Neuronal stem cell (in vitro differentiated cells): Measurements from ENCODE around the gene TRIM40.
"Not testable (repeated sequence)": the region's sequence is repeated elsewhere in the genome, so short reads cannot be mapped to it uniquely, and the experiment has no call there.

Experiments used
- DNase-seq: peaks from one replicate; pipeline ENCODE4 v3.0.0-alpha.2; 2013; ENCODE audit warnings: low spot score
- H2AFZ ChIP-seq: one replicate; pipeline ENCODE4 v1.6.1; 2013; ENCODE audit warnings: mild to moderate bottlenecking, low read length, inconsistent platforms
- H2AK5ac ChIP-seq: 2 replicates; pipeline ENCODE4 v1.6.1; 2013; ENCODE audit warnings: low read depth, mild to moderate bottlenecking, inconsistent platforms, low read length, moderate library complexity, mixed read lengths
- H2BK120ac ChIP-seq: 2 replicates; pipeline ENCODE4 v1.6.1; 2013; ENCODE audit warnings: low read depth, mild to moderate bottlenecking, inconsistent platforms, low read length, moderate library complexity, mixed read lengths
- H2BK12ac ChIP-seq: one replicate; pipeline ENCODE4 v1.6.1; 2013; ENCODE audit warnings: low read length, inconsistent platforms
- H2BK15ac ChIP-seq: 2 replicates; pipeline ENCODE4 v1.6.1; 2013; ENCODE audit warnings: mild to moderate bottlenecking, low read length, inconsistent platforms, mixed read lengths
- H2BK5ac ChIP-seq: one replicate; pipeline ENCODE4 v1.6.1; 2013; ENCODE audit warnings: inconsistent platforms, mild to moderate bottlenecking, low read length, moderate library complexity
- H3K14ac ChIP-seq: one replicate; pipeline ENCODE4 v1.6.1; 2013; ENCODE audit warnings: low read length, inconsistent platforms
- H3K18ac ChIP-seq: 2 replicates; pipeline ENCODE4 v1.6.1; 2013; ENCODE audit warnings: low read length, inconsistent platforms
- H3K23ac ChIP-seq: 2 replicates; pipeline ENCODE4 v1.6.1; 2013; ENCODE audit warnings: low read depth, mild to moderate bottlenecking, mixed read lengths, low read length, inconsistent platforms; ENCODE audit not compliant: poor library complexity
- H3K27ac ChIP-seq: replicated peaks from 3 replicates; pipeline ENCODE4 v1.5.1; 2013; ENCODE audit warnings: low read length, inconsistent platforms
- H3K27me3 ChIP-seq, 3 experiments: 2 replicates each; pipeline ENCODE4 v1.6.1; 2013; ENCODE audit warnings: low read length in 3 of 3, mild to moderate bottlenecking in 2 of 3, inconsistent platforms in 1 of 3, low read depth in 1 of 3, mixed read lengths in 1 of 3, moderate library complexity in 1 of 3; ENCODE audit not compliant: control insufficient read depth in 3 of 3, insufficient read depth in 3 of 3
- H3K36me3 ChIP-seq, 2 donors: replicated peaks in 1 of 2; 2 replicates each; pipeline ENCODE4 v1.6.1; 2013; ENCODE audit warnings: low read length in 2 of 2; ENCODE audit not compliant: control insufficient read depth in 2 of 2, insufficient read depth in 2 of 2
- H3K4ac ChIP-seq: 2 replicates; pipeline ENCODE4 v1.6.1; 2013; ENCODE audit warnings: inconsistent platforms, mild to moderate bottlenecking, low read length, moderate library complexity
- H3K4me1 ChIP-seq, 2 donors: 1 replicate in 1 of 2; 2 replicates in 1 of 2; pipeline ENCODE4 v1.6.1; 2013; ENCODE audit warnings: low read length in 2 of 2, low read depth in 1 of 2; ENCODE audit not compliant: control insufficient read depth in 2 of 2, insufficient read depth in 1 of 2
- H3K4me2 ChIP-seq: one replicate; pipeline ENCODE4 v1.6.1; 2013; ENCODE audit warnings: mild to moderate bottlenecking, low read length, inconsistent platforms; ENCODE audit not compliant: insufficient read depth, poor library complexity, severe bottlenecking
- H3K4me3 ChIP-seq, 2 donors: 2 replicates each; pipeline ENCODE4 v1.5.1; 2013; ENCODE audit warnings: low read length in 2 of 2, mild to moderate bottlenecking in 2 of 2, inconsistent platforms in 1 of 2, moderate library complexity in 1 of 2
- H3K79me1 ChIP-seq: one replicate; pipeline ENCODE4 v1.6.1; 2013; ENCODE audit warnings: low read depth, mild to moderate bottlenecking, inconsistent platforms, low read length, moderate library complexity
- H3K9ac ChIP-seq: one replicate; pipeline ENCODE4 v1.6.1; 2013; ENCODE audit warnings: mild to moderate bottlenecking, low read depth, low read length, inconsistent platforms; ENCODE audit not compliant: poor library complexity
- H3K9me3 ChIP-seq, 2 donors: replicated peaks in 1 of 2; 2 replicates each; pipeline versions ENCODE3 to v1.6.1; 2013; ENCODE audit warnings: low read length in 2 of 2, mild to moderate bottlenecking in 2 of 2, inconsistent platforms in 1 of 2, low read depth in 1 of 2, mixed read lengths in 1 of 2, moderate library complexity in 1 of 2; ENCODE audit not compliant: control insufficient read depth in 2 of 2, insufficient read depth in 1 of 2
- H4K8ac ChIP-seq: one replicate; pipeline ENCODE4 v1.6.1; 2013; ENCODE audit warnings: low read depth, mild to moderate bottlenecking, inconsistent platforms, low read length, moderate library complexity
- H4K91ac ChIP-seq: one replicate; pipeline ENCODE4 v1.6.1; 2013; ENCODE audit warnings: low read length, low read depth, mild to moderate bottlenecking, inconsistent platforms; ENCODE audit not compliant: poor library complexity
- WGBS, 2 donors: extraction: QIAGEN DNeasy Blood & Tissue Kit; methylation state at CpG; one replicate each; pipeline ENCODE4 v1.1.7; 2013; ENCODE audit warnings: missing lambda C conversion rate in 2 of 2, mixed read lengths in 1 of 2; ENCODE audit not compliant: insufficient read length in 2 of 2, insufficient replicate concordance in 1 of 2; ENCODE audit errors: extremely low coverage in 2 of 2; 5-methylcytosine and 5-hydroxymethylcytosine counted together

TRIM40 gene

DNA sequence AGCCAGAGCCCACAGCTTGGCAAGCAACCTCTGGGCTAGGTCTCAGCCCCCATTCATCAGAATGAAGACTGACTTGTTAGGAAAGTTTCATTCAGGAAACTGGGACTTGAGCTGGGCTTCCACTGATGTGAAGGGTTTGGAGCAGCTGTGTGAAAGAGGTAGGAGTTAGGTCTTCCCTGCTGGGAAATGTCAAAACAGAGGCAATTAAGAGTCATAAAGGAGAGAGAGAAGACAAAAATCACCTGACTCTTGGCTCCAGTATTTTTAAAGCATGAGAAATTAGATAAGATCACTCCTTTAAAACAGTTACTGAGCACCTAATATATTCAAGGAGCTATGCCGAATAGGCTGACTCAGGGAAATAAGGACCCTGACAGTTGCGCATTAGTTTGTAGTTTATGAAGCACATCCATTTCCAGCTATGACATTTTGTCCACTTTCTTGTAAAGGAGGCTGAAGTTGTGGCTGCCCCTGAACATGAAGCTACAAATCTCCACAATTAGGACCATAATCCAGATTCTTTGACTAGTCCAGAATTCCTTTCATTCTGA is 3.9 kb upstream of the TRIM40 start:
- H3K4ac ChIP-seq: no peak overlapping the region
- no peaks in the 10 kb centered on the region for H3K9me3 ChIP-seq
- H2BK5ac ChIP-seq: no peak overlapping the region
- H2BK12ac ChIP-seq: no peak overlapping the region
- H3K18ac ChIP-seq: no peak overlapping the region
- H3K27ac ChIP-seq: no peak overlapping the region
- H4K8ac ChIP-seq: no peak overlapping the region
- H3K4me1 ChIP-seq: peaks cover 0 to 2% of the 10 kb centered on the region in 2 donors
- H2AK5ac ChIP-seq: no peak overlapping the region
- H2BK120ac ChIP-seq: no peak overlapping the region
- H3K4me2 ChIP-seq: no peak overlapping the region
- H2BK15ac ChIP-seq: no peak overlapping the region
- no peaks in the 10 kb centered on the region for H3K79me1 ChIP-seq
- no peak overlapping the region for H3K9ac ChIP-seq
- H3K36me3 ChIP-seq: no peaks in the 10 kb centered on the region
- H3K14ac ChIP-seq: no peak overlapping the region
- no peak overlapping the region for H2AFZ ChIP-seq
- H3K4me3 ChIP-seq: no peak overlapping the region
- no peak overlapping the region for H4K91ac ChIP-seq
- H3K23ac ChIP-seq: no peak overlapping the region
- WGBS, 2 donors: no CpG with 5 or more reads among the region's 2 CpGs
- peaks cover 7 to 54% (median 33%) of the 10 kb centered on the region in 3 experiments for H3K27me3 ChIP-seq
- no peak for DNase-seq

GRCh38 chr6:30135147-30135546 is 793 bp upstream of the TRIM40 start:
- Histone ChIP-seq H2AFZ (no peak overlapping the region), H2BK12ac (no peak overlapping the region), H3K23ac (no peak overlapping the region), H2AK5ac (no peak overlapping the region), H3K9me3 (no peaks in the 10 kb centered on the region), H3K27me3 (peaks cover 0 to 37% (median 10%) of the 10 kb centered on the region in 3 experiments), H2BK5ac (no peak overlapping the region), H3K79me1 (no peaks in the 10 kb centered on the region), H3K27ac (no peak overlapping the region), H3K4me1 (no peaks in the 10 kb centered on the region), H3K36me3 (no peaks in the 10 kb centered on the region), H4K8ac (no peak overlapping the region), H4K91ac (no peak overlapping the region), H3K9ac (no peak overlapping the region), H2BK15ac (no peak overlapping the region), H3K4me2 (no peak overlapping the region), H3K4ac (no peak overlapping the region), H3K14ac (no peak overlapping the region), H2BK120ac (no peak overlapping the region), H3K4me3 (no peak overlapping the region), H3K18ac (no peak overlapping the region)
- DNase-seq: no peak
- WGBS, 2 donors: no CpG with 5 or more reads among the region's 2 CpGs

DNA sequence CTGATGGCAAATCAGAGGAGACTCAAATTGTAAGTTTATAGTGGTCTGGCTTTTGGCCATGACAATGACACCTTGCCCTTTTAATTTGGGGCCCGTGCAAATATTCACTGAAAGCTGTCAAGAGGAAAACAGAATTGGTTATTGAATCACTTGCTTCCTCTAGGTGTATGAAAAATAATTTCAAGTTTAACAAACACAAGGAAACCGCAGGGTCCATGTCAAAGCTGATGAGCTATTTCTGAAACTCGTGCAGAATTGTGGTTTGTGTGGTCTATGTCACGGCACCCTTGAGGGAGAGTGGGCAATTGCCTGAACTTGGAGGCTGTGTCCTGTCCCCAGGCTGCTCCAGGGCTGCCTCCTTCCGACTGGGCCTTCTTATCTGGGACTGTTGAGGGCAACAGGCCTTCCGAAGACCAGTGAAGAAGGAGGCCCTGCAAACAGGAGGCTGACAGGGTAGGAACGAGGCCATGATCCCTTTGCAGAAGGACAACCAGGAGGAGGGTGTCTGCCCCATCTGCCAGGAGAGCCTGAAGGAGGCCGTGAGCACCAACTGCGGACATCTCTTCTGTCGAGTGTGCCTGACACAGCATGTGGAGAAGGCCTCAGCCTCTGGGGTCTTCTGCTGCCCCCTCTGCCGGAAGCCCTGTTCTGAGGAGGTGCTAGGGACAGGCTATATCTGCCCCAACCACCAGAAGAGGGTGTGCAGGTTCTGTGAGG is 788 bp downstream of the TRIM40 start:
- H3K79me1 ChIP-seq: no peaks in the 10 kb centered on the region
- peak overlapping the region; percentile 2 for H2AK5ac ChIP-seq
- DNase-seq: no peak
- no peak overlapping the region for H2AFZ ChIP-seq
- no peak overlapping the region for H3K14ac ChIP-seq
- peak overlapping the region; percentile 44 for H3K18ac ChIP-seq
- no peak overlapping the region for H3K23ac ChIP-seq
- no peak overlapping the region for H2BK120ac ChIP-seq
- no CpG with 5 or more reads among the region's 11 CpGs for WGBS, 2 donors
- H4K8ac ChIP-seq: no peak overlapping the region
- no peak overlapping the region for H3K9ac ChIP-seq
- no peak overlapping the region for H2BK5ac ChIP-seq
- no peaks in the 10 kb centered on the region for H3K36me3 ChIP-seq
- H2BK15ac ChIP-seq: no peak overlapping the region
- H3K27ac ChIP-seq: no peak overlapping the region
- no peak overlapping the region for H3K4me2 ChIP-seq
- H3K9me3 ChIP-seq: no peaks in the 10 kb centered on the region
- no peaks in the 10 kb centered on the region for H3K4me1 ChIP-seq
- no peak overlapping the region for H4K91ac ChIP-seq
- H3K4me3 ChIP-seq: no peak overlapping the region
- H2BK12ac ChIP-seq: no peak overlapping the region
- H3K27me3 ChIP-seq: peaks cover 0 to 34% (median 2%) of the 10 kb centered on the region in 3 experiments
- no peak overlapping the region for H3K4ac ChIP-seq

DNA sequence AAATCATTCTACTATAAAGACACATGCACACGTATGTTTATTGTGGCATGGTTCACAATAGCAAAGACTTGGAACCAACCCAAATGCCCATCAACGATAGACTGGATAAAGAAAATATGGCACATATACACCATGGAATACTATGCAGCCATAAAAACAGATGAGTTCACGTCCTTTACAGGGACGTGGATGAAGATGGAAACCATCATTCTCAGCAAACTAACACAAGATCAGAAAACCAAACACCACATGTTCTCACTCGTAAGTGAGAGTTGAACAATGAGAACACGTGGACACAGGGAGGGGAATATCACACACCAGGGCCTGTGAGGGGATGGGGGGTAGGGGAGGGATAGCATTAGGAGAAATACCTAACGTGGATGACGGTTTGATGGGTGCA is 4.3 kb downstream of the TRIM40 start:
- not testable (repeated sequence) for H3K23ac ChIP-seq, H2BK5ac ChIP-seq, H3K4me3 ChIP-seq, H3K9ac ChIP-seq, H2AFZ ChIP-seq, H3K9me3 ChIP-seq, H4K8ac ChIP-seq, H3K27ac ChIP-seq, H2AK5ac ChIP-seq, H3K4ac ChIP-seq, H3K14ac ChIP-seq, H3K4me1 ChIP-seq, DNase-seq, H2BK12ac ChIP-seq, H2BK15ac ChIP-seq, H2BK120ac ChIP-seq, H3K18ac ChIP-seq, H4K91ac ChIP-seq, H3K36me3 ChIP-seq, H3K79me1 ChIP-seq, H3K4me2 ChIP-seq
- peaks cover 0 to 44% (median 0%) of the 10 kb centered on the region in 3 experiments for H3K27me3 ChIP-seq
- WGBS, 2 donors: no CpG with 5 or more reads among the region's 8 CpGs
